K562 (cell line): Measurements from ENCODE around the gene CREB3L2. TPM values are rescaled to one million over a fixed set of nuclear protein-coding genes. Genes with fewer than 3 reads are reported as not detected.
A peak's percentile ranks its signal among the peaks of the same experiment; 100 is the strongest.

ENCODE experiments used
- FOXJ2 ChIP-seq: fragments of 200-800 bp; sonication (Bioruptor generic); IDR thresholded peaks from 2 replicates; pipeline ENCODE4 v1.6.1; 2016; ENCODE audit warnings: missing genetic modification characterization, missing compliant biosample characterization
- FOXP1 ChIP-seq: sonication (generic); formaldehyde crosslinking; IDR thresholded peaks from 2 replicates; pipeline ENCODE4 v1.8.0; 2022; ENCODE audit warnings: mild to moderate bottlenecking, missing genetic modification reagents
- HNRNPLL ChIP-seq: fragments of 200-400 bp; formaldehyde crosslinking; IDR thresholded peaks from 2 replicates; pipeline ENCODE4 v1.6.1; 2017; ENCODE audit warnings: low read length, low read depth, mild to moderate bottlenecking; ENCODE audit not compliant: poor library complexity, severe bottlenecking
- PRMT5 ChIP-seq: sonication (generic); formaldehyde crosslinking; IDR thresholded peaks from 2 replicates; pipeline ENCODE4 v1.5.0; 2020; ENCODE audit warnings: missing genetic modification reagents
- SMARCA5 ChIP-seq: fragments of 450-650 bp; IDR thresholded peaks from 2 replicates; pipeline ENCODE4 v1.6.1; 2016
- ZFPM2 ChIP-seq: fragments of 250-450 bp; sonication (Bioruptor Pico); IDR thresholded peaks from 2 replicates; pipeline ENCODE4 v1.5.1; 2022; ENCODE audit warnings: mild to moderate bottlenecking
- ZNF766 ChIP-seq: fragments of 200-800 bp; sonication (Bioruptor generic); conservative IDR thresholded peaks from 2 replicates; pipeline ENCODE4 v1.6.1; 2016; ENCODE audit warnings: missing genetic modification characterization, missing compliant biosample characterization
- ZNF780A ChIP-seq: fragments of 250-450 bp; sonication (Bioruptor Pico); IDR thresholded peaks from 2 replicates; pipeline ENCODE4 v1.5.0; 2021; ENCODE audit warnings: mild to moderate bottlenecking
- polyA plus RNA-seq, 8 experiments: library from polyadenylated mRNA; depleted of rRNA in 4 of 8; stranded (reverse) in 5 of 8; unstranded in 3 of 8; fragments of >200 nt; fragmentation: Nextera tagmentation in 2 of 8; fragmentation: Illumina TruSeq in 1 of 8; extraction: Ambion mirVana in 2 of 8; extraction: Trizol in 1 of 8; gene quantifications; 2 replicates each; pipeline versions ENCODE4 v1.2.1 to v1.2.3, GENCODE V29; 2011 to 2014; ENCODE audit warnings: inconsistent platforms in 1 of 8, missing spikeins in 1 of 8
- total RNA-seq, 7 experiments: library from RNA; depleted of rRNA in 6 of 7; stranded (reverse); fragments of >200 nt in 6 of 7; fragmentation: Illumina TruSeq in 2 of 7; extraction: Trizol in 2 of 7; gene quantifications; 2 replicates each; pipeline versions ENCODE4 v1.2.1 to v1.2.3, GENCODE V29; 2011 to 2021; ENCODE audit warnings: low replicate concordance in 1 of 7
- TF ChIP-seq, protein P1 (sequence below): fragments of 250-450 bp; sonication (Bioruptor Pico); IDR thresholded peaks from 2 replicates; pipeline ENCODE4 v1.4.0; 2020; ENCODE audit warnings: borderline replicate concordance
- TF ChIP-seq, protein P2 (sequence below): sonication (generic); formaldehyde crosslinking; IDR thresholded peaks from 2 replicates; pipeline ENCODE4 v1.9.0; 2022; ENCODE audit warnings: mild to moderate bottlenecking, missing genetic modification reagents
- TF ChIP-seq, protein P3 (sequence below), 2 experiments: fragments of 250-450 bp in 1 of 2; fragments of 450-650 bp in 1 of 2; sonication (Bioruptor Pico) in 1 of 2; IDR thresholded peaks; 2 replicates each; pipeline versions ENCODE4 v1.6.1 to v1.8.0; 2016 to 2021; ENCODE audit warnings: mild to moderate bottlenecking in 2 of 2, moderate library complexity in 2 of 2, missing compliant biosample characterization in 1 of 2, missing genetic modification characterization in 1 of 2
- TF ChIP-seq, protein P4 (sequence below), 2 experiments: fragments of 450-650 bp; formaldehyde crosslinking in 1 of 2; IDR thresholded peaks; 2 replicates each; pipeline versions ENCODE4 v1.4.0 to v1.6.1; 2014 to 2020; ENCODE audit warnings: mild to moderate bottlenecking in 2 of 2, borderline replicate concordance in 1 of 2, low read depth in 1 of 2
- TF ChIP-seq, protein P5 (sequence below): fragments of 450-650 bp; IDR thresholded peaks from 2 replicates; pipeline ENCODE4 v1.6.1; 2016

CREB3L2 gene
- total and polyA plus RNA-seq, 9 of the 15 experiments (the other 6 are each of a cell fraction or from before 2014, with no cell fraction given), result 7.1 to 45.6 (median 15.8) TPM

DNA sequence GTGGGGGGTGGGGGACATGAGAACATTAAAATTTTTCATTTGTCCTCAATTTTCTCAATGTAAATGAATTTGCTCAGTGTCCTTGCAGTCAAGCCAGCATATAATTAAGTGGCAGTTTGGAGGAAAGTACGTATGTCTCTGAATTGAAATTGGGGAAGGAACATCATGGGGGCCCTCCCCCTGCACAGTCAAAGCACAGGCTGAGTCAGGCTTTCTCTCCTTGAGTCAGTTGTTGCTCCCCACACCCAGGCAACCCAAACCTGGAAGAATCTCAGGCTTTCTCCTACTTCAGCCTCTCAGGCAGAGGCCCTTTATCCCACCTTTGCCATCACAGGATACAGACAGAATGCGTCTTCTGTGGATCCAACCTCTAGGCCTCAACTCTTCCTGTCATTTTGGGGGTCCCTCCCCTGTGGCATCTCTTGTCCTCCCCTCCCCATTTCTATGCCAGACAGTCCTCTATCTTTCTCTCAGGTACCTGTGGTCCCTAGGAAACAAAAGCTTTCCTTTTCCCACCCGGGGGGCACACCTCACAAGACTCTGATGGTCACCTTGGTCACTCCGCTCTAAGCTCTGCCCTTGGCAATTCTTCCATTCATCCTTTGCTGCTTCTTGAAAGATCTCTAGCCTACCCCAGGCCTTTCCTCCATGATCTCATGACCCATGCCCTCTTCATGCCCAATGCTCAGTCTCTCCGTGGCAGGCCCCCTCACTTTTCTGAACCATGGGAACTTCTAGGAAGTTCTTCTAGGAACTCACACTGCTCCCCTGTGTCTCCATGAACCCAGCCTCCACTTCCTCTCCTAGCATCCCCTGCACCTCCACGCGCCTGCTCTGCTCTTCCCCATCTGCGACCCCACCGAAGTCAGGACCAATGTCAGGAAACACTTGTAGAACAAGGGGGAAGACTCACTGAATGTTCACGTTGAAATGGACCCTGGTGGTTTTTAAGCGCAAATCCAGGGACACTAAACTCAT lies 40.4 kb downstream of the CREB3L2 start (continued):
- TF ChIP-seq, protein P1, sequence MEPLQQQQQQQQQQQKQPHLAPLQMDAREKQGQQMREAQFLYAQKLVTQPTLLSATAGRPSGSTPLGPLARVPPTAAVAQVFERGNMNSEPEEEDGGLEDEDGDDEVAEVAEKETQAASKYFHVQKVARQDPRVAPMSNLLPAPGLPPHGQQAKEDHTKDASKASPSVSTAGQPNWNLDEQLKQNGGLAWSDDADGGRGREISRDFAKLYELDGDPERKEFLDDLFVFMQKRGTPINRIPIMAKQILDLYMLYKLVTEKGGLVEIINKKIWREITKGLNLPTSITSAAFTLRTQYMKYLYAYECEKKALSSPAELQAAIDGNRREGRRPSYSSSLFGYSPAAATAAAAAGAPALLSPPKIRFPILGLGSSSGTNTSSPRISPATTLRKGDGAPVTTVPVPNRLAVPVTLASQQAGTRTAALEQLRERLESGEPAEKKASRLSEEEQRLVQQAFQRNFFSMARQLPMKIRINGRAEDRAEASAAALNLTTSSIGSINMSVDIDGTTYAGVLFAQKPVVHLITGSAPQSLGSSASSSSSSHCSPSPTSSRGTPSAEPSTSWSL (CRISPR knock-in tag), result 0 out of 2 replicates have a peak, but pooled peaks have one; percentile 51
- TF ChIP-seq HNRNPLL, result peak; percentile 25
- TF ChIP-seq, protein P2, sequence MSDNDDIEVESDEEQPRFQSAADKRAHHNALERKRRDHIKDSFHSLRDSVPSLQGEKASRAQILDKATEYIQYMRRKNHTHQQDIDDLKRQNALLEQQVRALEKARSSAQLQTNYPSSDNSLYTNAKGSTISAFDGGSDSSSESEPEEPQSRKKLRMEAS (CRISPR knock-in tag), result peak; percentile 29; the same call in 1 of the 2 replicates
- TF ChIP-seq, protein P3, sequence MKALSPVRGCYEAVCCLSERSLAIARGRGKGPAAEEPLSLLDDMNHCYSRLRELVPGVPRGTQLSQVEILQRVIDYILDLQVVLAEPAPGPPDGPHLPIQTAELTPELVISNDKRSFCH (CRISPR knock-in tag; IDR thresholded peaks at IDR 0.05), result no peak
- TF ChIP-seq, protein P3 (tag; IDR thresholded peaks at IDR 0.05), result 0 out of 2 replicates have a peak, but pooled peaks have one; percentile 23
- TF ChIP-seq ZNF766, result no peak
- TF ChIP-seq, protein P4, sequence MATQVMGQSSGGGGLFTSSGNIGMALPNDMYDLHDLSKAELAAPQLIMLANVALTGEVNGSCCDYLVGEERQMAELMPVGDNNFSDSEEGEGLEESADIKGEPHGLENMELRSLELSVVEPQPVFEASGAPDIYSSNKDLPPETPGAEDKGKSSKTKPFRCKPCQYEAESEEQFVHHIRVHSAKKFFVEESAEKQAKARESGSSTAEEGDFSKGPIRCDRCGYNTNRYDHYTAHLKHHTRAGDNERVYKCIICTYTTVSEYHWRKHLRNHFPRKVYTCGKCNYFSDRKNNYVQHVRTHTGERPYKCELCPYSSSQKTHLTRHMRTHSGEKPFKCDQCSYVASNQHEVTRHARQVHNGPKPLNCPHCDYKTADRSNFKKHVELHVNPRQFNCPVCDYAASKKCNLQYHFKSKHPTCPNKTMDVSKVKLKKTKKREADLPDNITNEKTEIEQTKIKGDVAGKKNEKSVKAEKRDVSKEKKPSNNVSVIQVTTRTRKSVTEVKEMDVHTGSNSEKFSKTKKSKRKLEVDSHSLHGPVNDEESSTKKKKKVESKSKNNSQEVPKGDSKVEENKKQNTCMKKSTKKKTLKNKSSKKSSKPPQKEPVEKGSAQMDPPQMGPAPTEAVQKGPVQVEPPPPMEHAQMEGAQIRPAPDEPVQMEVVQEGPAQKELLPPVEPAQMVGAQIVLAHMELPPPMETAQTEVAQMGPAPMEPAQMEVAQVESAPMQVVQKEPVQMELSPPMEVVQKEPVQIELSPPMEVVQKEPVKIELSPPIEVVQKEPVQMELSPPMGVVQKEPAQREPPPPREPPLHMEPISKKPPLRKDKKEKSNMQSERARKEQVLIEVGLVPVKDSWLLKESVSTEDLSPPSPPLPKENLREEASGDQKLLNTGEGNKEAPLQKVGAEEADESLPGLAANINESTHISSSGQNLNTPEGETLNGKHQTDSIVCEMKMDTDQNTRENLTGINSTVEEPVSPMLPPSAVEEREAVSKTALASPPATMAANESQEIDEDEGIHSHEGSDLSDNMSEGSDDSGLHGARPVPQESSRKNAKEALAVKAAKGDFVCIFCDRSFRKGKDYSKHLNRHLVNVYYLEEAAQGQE (IDR thresholded peaks at IDR 0.05; ENCODE audit: borderline replicate concordance), result no peak
- TF ChIP-seq, protein P4 (CRISPR knock-in tag; IDR thresholded peaks at IDR 0.05; ENCODE audit: low read depth), result no peak
- TF ChIP-seq FOXP1 (CRISPR knock-in tag), result 0 out of 2 replicates have a peak, but pooled peaks have one; percentile 49
- TF ChIP-seq ZNF780A (CRISPR knock-in tag), result no peak
- TF ChIP-seq FOXJ2 (tag), result peak; percentile 53; the same call in 1 of the 2 replicates
- no peak for TF ChIP-seq ZFPM2 (CRISPR knock-in tag)
- TF ChIP-seq, protein P5, sequence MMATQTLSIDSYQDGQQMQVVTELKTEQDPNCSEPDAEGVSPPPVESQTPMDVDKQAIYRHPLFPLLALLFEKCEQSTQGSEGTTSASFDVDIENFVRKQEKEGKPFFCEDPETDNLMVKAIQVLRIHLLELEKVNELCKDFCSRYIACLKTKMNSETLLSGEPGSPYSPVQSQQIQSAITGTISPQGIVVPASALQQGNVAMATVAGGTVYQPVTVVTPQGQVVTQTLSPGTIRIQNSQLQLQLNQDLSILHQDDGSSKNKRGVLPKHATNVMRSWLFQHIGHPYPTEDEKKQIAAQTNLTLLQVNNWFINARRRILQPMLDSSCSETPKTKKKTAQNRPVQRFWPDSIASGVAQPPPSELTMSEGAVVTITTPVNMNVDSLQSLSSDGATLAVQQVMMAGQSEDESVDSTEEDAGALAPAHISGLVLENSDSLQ, result no peak
- TF ChIP-seq PRMT5 (CRISPR knock-in tag), result no peak
- no peak for TF ChIP-seq SMARCA5
